Activated T-helper 17 cell treated with anti-CD3 and anti-CD28 coated beads, Interleukin-2, amount 50 U/mL, for 72 hours (primary cell): ENCODE measurements around the gene C1orf174. TPM values are rescaled to one million over a fixed set of nuclear protein-coding genes. Genes with fewer than 3 reads are reported as not detected.

ENCODE experiments used
- ATAC-seq: fragments of 150-1000 bp; cut with Tn5 transposase; replicated peaks from 2 replicates; pipeline ENCODE4 v1.10.0; 2021; ENCODE audit warnings: mild to moderate bottlenecking, moderate library complexity
- H3K27ac Mint-ChIP-seq: one replicate; pipeline ENCODE4 v1.8.0; 2022; ENCODE audit warnings: mixed read lengths
- H3K27me3 Mint-ChIP-seq: one replicate; pipeline ENCODE4 v1.8.0; 2022; ENCODE audit warnings: mixed read lengths
- H3K36me3 Mint-ChIP-seq: one replicate; pipeline ENCODE4 v1.8.0; 2022; ENCODE audit warnings: low read depth, mild to moderate bottlenecking, mixed read lengths
- H3K4me1 Mint-ChIP-seq: one replicate; pipeline ENCODE4 v1.8.0; 2022; ENCODE audit warnings: mixed read lengths
- H3K4me3 Mint-ChIP-seq: one replicate; pipeline ENCODE4 v1.8.0; 2022; ENCODE audit warnings: mild to moderate bottlenecking, mixed read lengths
- H3K9me3 Mint-ChIP-seq: one replicate; pipeline ENCODE4 v1.8.0; 2022; ENCODE audit warnings: mixed read lengths
- total RNA-seq, 2 donors: library from RNA; stranded (reverse); gene quantifications; one replicate each; pipeline ENCODE4 v1.2.3, GENCODE V29; 2022

The C1orf174 gene
- total RNA-seq, 2 donors from 2014 or later, result 25.1 to 33.2 TPM

DNA sequence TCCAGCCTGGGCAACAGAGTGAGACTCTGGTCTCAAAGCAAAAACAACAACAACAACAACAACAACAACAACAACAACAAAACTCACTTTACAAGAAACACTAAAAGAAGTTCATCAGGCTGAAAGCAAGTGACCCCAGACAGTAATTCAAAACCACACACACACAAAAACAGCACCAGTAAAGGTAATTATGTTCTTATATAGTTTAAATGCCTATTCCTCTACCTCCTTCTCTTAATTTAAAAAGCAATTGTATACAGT is 1.7 kb downstream of the C1orf174 start:
- peaks cover 47% of the 10 kb centered on the region for H3K36me3 Mint-ChIP-seq
- peak overlapping the region; percentile 98 for H3K4me3 Mint-ChIP-seq
- no peaks in the 10 kb centered on the region for H3K27me3 Mint-ChIP-seq
- H3K9me3 Mint-ChIP-seq, result peaks cover 4% of the 10 kb centered on the region
- H3K4me1 Mint-ChIP-seq, result peaks cover 27% of the 10 kb centered on the region
- peak overlapping the region; percentile 64 for H3K27ac Mint-ChIP-seq
- no peak for ATAC-seq

DNA sequence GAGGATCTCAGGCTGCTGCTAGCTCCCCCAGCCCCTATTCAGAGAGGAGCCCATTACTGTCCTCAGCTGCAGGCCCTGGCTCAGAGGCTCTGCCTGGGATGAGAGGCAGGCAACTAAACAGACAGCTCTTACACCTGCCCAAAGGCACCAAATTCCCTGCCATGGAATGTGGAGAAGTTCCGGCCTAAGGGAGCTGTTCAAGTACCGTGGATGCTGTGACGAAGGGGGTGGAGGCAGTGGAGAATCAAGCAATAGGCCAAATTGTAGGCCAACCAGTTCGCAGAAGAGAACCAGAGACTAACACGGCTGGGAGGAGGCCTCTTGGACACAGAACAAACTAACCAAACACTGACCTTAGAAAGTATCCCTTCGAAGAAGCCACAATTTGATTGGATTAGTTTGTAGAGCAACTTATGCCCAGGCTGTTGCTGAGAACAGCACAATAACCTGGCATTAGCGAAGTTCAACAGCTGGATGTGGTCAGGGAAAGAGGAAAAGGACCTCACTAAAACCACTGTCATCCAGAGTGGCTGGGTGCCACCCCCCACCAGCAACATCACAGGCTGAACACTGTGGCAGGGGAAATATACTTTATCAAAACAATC is 3.6 kb downstream of the C1orf174 start:
- Mint-ChIP-seq H3K4me1 (peaks cover 24% of the 10 kb centered on the region), H3K9me3 (peaks cover 4% of the 10 kb centered on the region), H3K4me3 (no peak overlapping the region), H3K27me3 (no peaks in the 10 kb centered on the region), H3K27ac (no peak overlapping the region), H3K36me3 (peaks cover 56% of the 10 kb centered on the region)
- ATAC-seq, result no peak

DNA sequence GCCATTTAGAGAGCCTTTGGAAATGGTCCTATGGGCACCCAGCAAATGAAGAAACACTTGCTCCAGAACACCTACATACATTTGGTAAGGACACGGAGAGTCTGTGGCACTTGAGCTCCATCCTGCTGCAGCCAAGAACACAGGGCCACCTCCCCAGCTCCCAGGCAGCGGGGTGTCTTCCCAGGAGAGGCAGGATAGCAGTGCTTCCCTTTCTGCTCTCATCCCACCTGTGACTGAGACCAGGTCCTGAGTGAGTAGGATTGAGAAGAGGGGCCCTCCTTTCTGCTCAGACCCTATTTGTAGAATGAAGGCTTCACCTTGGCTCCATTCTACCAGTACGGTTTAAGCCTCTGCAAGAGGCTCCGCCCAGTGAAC is 4.1 kb downstream of the C1orf174 start:
- Mint-ChIP-seq H3K4me3 (no peak overlapping the region), H3K4me1 (peaks cover 25% of the 10 kb centered on the region), H3K27ac (no peak overlapping the region), H3K27me3 (no peaks in the 10 kb centered on the region), H3K36me3 (peaks cover 59% of the 10 kb centered on the region), H3K9me3 (peaks cover 4% of the 10 kb centered on the region)
- ATAC-seq, result no peak

DNA sequence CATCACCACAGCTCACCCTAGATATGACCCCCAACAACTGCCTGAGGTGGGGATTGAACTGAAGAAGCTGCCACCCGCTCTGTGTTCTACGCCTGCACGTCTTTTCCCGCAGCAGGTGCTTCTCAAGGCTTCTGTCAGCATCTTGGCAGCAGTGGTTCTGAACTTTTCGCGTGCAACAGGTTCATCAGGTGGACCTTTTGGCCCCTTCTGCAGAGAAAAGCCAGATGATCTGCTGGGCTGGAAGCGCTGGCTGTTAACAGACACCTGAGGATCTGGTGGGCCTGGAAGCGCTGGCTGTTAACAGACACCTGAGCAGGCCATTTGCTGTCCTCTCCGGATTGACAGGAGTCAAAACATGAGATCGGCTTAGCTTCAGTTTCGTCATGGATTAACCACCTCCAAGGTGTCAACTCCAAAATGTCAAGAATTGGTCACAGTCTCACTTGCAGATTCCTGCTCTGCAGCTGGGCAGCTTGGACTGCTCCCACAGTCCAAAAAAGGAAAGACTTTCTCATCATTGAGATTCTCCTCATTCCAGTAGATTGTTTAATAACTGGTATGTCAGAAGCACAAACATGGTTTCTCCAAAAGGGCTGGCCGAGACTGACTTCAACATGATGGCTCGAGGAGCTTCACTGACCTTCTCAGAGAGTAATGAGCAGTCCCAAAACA is 4.7 kb downstream of the C1orf174 start:
- peaks cover 65% of the 10 kb centered on the region for H3K36me3 Mint-ChIP-seq
- H3K9me3 Mint-ChIP-seq, result peaks cover 4% of the 10 kb centered on the region
- no peaks in the 10 kb centered on the region for H3K27me3 Mint-ChIP-seq
- peaks cover 30% of the 10 kb centered on the region for H3K4me1 Mint-ChIP-seq
- no peak overlapping the region for H3K4me3 Mint-ChIP-seq
- H3K27ac Mint-ChIP-seq, result no peak overlapping the region
- no peak for ATAC-seq

DNA sequence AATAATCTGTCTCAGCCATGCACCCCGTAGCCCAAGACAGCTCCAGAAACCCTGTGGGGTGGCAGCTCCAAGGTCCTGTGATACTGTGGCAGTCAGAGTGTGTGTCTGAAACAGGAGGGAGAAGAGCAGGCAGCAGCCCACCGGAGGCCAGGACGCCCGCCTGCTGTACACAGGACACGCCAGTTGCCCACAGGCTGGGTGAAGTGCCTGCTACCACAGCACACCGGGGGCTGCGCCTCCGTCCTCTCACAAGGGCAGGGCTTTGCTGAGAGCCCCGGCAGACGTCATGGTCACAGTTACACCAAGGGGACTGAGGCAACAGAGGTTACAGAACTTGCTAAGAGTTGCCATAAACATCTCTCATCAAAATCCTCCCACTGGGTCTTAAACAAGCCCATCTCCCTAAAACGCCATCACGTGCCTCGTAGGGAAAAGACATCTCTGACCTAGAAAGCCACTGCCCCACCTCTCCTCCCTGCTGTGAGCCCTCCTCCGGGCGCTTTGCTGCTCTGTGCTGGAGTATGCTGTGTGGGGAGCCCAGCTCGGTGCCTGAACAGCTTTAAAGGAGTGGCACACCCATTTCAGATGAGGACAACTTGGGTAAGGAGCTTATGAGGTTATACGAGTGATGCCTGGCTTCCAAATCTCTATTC is 5.3 kb downstream of the C1orf174 start:
- Mint-ChIP-seq H3K4me1 (peaks cover 37% of the 10 kb centered on the region), H3K36me3 (peaks cover 71% of the 10 kb centered on the region), H3K9me3 (peaks cover 4% of the 10 kb centered on the region), H3K27me3 (no peaks in the 10 kb centered on the region), H3K4me3 (no peak overlapping the region), H3K27ac (no peak overlapping the region)
- ATAC-seq, result no peak

DNA sequence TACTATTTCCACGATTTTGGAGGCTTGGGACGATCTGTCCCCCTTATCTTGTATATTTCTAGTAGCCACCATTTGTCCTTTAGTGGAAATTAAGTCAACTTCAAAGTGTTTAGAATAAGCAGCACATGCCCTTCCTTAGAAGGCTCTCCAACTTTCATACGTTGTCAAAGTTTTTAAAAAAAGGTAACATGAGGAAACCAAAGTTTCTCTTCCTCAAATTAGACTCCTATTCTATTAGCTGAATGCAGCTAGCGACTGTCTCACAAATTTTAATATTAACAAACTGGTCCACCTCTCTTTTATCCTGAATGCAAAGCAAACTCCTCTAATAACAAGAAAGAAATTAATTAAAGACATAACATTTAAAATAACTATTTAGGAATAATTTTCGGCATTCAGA is 6.9 kb downstream of the C1orf174 start:
- ATAC-seq, result no peak
- H3K27me3 Mint-ChIP-seq, result no peaks in the 10 kb centered on the region

DNA sequence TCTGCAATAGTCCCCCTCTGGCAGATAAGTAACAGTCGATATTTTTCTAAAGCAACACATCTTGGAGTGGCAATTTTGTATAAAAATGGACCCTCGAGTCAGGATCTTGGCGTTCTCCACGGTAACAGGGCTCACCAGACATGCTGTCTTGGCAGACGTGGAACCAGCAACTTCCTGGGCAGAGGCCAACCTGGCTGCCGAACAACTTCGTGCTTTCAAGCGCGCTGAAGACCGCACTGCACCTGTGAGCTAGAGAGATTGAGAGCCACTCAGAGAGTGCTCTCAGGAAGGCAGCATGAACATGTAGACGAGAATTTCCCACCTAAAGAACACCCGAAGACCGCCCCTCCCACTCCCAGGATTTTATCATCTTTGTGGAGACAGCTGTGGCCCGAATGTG is 7.3 kb downstream of the C1orf174 start:
- Mint-ChIP-seq H3K9me3 (peaks cover 4% of the 10 kb centered on the region), H3K27ac (no peak overlapping the region), H3K4me1 (peaks cover 28% of the 10 kb centered on the region), H3K27me3 (no peaks in the 10 kb centered on the region), H3K36me3 (peaks cover 78% of the 10 kb centered on the region), H3K4me3 (no peak overlapping the region)
- no peak for ATAC-seq

More for the DNA sequence above, 6.9 kb downstream of the C1orf174 start:
- peaks cover 29% of the 10 kb centered on the region for H3K4me1 Mint-ChIP-seq
- no peak overlapping the region for H3K27ac Mint-ChIP-seq
- peaks cover 78% of the 10 kb centered on the region for H3K36me3 Mint-ChIP-seq
- no peak overlapping the region for H3K4me3 Mint-ChIP-seq
- peaks cover 4% of the 10 kb centered on the region for H3K9me3 Mint-ChIP-seq

DNA sequence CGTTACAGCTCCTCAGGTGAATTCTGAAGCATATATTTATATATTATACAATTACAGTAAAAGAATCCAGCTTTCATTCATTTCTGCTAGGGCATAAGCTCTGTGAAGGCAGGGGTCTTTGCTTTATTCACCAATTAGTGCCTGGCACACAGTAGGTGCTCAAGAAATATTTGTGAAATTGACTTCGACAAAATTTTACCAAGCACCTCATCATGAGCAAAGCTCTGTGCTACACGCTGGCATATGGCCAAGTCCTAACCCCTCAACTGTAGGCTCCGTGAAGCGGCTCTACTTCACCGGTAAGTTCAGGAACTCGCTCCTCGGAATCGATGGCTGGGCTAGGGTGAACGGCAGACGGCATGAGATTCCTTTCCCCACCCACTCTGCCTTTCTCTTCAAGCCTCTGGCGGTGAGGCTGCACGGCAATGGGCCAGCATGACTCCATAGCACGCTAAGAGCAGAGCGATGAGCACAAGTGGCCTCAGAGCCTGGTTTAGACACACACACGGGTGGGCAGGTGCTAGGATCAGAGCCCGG is 8.7 kb downstream of the C1orf174 start:
- Mint-ChIP-seq H3K4me1 (peaks cover 19% of the 10 kb centered on the region), H3K36me3 (peaks cover 74% of the 10 kb centered on the region), H3K27me3 (no peaks in the 10 kb centered on the region), H3K27ac (no peak overlapping the region), H3K9me3 (no peaks in the 10 kb centered on the region), H3K4me3 (peak overlapping the region; percentile 67)
- ATAC-seq, result no peak

DNA sequence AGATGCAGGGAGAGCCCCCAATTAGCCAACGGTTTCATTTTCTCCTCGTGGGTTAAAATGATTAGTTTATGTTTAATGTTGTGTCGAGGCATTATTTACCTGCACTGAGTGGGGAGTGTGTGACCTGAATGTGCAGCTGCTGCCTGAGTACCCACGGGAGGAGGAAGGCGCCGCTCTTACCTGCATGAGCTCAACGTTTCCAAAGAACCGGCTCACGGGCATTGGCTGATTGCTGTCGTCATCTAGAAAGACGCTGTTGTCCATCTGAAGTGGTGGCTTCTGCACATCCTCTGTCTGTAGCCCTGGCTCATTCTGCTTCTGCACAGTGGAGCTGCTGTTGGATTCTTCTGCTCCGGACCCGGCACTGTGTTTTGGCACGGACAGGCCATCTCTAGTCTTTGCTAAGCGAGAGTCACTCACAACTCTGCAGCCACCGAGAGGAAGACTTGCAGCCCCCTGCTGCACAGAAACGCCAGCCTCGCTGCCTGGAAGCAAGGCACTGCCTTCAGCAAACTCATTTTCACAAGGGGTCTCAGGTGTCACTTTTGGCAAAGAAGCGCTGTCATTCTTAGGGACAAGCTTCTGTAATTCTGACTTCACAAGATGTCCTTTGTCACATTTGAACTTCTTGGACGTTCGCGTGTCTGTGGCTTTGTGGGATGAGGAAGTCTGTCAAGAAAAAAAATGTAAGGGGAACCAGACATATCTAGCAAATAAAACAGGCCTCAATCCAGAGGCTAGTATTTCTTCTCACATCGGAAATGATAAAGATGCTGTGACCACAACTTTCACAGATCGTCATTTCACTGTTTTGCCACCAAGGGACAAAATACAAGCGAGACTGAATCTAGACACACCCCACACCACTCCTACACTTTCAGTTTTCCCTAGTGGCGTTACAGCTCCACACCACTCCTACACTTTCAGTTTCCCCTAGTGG is 9.4 kb downstream of the C1orf174 start:
- Mint-ChIP-seq H3K27ac (peak overlapping the region; percentile 89), H3K27me3 (no peaks in the 10 kb centered on the region), H3K4me1 (peaks cover 17% of the 10 kb centered on the region), H3K9me3 (no peaks in the 10 kb centered on the region), H3K4me3 (peak overlapping the region; percentile 67), H3K36me3 (peaks cover 71% of the 10 kb centered on the region)
- peak; percentile 83 for ATAC-seq

DNA sequence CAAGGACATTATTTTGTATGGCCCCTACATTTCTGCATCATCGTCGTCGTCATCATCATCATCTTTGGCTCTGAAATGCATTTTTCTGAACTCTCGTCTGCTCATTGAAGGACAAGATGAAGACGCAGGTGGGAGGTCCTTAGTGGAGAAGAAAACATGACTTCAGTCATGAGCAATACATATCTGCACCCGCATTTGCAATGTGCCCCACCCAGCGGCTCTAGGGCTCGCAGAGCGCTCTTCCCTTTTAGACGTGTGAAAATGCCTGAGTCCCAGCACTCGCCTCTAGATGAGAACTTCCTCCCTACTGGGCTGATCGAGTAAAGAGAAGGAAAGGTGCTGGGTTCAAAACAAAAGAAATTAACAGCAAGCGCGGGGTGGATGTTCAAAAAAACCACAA is 10.1 kb downstream of the C1orf174 start:
- H3K4me1 Mint-ChIP-seq, result peaks cover 18% of the 10 kb centered on the region
- no peaks in the 10 kb centered on the region for H3K27me3 Mint-ChIP-seq
- no peaks in the 10 kb centered on the region for H3K9me3 Mint-ChIP-seq
- peak overlapping the region; percentile 89 for H3K27ac Mint-ChIP-seq
- peak; percentile 44 for ATAC-seq
- H3K4me3 Mint-ChIP-seq, result peak overlapping the region; percentile 67
- H3K36me3 Mint-ChIP-seq, result peaks cover 71% of the 10 kb centered on the region

DNA sequence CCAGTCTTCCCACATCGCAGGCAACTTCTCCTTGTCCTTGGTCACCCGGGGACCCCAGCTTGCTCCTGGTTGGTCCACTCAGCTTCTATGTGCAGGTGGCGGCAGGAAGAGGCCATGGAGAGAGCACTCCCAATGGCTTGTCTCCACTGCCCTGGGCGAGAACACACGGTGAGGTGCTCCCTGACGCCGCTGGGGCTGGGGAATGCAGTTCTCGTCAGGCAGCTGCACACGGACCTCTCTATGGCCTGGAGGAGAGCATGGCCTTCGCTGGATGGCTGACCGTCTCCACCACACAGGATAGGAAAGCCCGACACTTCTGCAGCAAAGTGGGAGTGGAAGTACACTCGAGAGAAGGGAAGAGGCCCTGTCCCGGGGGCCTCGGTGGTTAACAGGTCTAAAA is 11.8 kb downstream of the C1orf174 start:
- Mint-ChIP-seq H3K27me3 (no peaks in the 10 kb centered on the region), H3K4me3 (no peak overlapping the region), H3K36me3 (peaks cover 81% of the 10 kb centered on the region), H3K27ac (no peak overlapping the region), H3K9me3 (no peaks in the 10 kb centered on the region), H3K4me1 (peaks cover 22% of the 10 kb centered on the region)
- no peak for ATAC-seq

DNA sequence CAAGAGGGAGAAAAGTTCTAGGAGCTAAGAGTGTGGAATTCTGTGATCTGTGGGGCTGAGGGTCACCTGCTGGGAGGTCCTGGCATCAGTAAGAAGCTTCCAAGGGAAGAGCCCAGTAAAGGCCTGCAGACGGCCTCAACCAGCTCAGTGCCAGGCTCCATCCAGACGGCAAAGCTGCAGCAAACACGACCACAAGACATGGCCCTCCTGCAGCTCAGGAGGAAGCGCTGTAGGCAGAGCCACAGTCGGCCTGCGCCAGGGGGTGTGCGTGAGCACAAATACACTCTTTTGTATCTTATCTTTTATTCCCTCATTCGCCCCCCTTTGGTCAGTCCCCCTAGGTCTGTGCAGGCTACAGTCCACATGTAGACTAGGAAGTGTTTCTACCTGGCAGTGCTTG is 13.4 kb downstream of the C1orf174 start:
- no peak overlapping the region for H3K27ac Mint-ChIP-seq
- peaks cover 84% of the 10 kb centered on the region for H3K36me3 Mint-ChIP-seq
- no peaks in the 10 kb centered on the region for H3K9me3 Mint-ChIP-seq
- H3K27me3 Mint-ChIP-seq, result no peaks in the 10 kb centered on the region
- peaks cover 19% of the 10 kb centered on the region for H3K4me1 Mint-ChIP-seq
- H3K4me3 Mint-ChIP-seq, result no peak overlapping the region
- ATAC-seq, result no peak

DNA sequence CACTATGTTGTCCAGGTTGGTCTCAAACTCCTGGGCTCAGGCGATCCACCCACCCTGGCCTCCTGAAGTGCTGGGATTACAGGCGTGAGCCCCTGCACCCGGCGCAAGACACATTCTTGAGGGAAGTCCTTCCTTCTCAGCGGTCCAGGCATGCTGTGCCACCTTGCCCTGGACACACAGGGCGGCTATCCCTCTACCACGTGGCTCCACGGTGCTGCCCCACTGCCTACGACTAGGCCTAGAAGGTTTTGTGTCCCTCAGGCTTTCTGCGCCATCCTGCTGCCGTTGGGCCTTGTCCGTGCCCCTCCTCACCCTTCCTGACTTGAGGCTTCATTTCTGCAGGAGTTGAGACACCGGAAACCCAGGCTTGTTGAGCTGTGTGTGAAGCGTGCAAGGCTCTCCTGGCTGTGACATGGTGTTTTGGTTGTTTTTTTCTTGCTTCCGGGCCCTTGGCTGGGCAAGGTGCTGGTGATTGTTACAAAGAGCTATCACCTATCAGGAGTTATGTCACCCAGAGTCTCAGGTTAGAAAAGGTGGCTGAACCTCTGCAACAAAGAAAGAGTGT is 13.9 kb downstream of the C1orf174 start:
- ATAC-seq, result no peak
- H3K9me3 Mint-ChIP-seq, result no peaks in the 10 kb centered on the region
- no peak overlapping the region for H3K4me3 Mint-ChIP-seq
- H3K36me3 Mint-ChIP-seq, result peaks cover 80% of the 10 kb centered on the region
- no peaks in the 10 kb centered on the region for H3K27me3 Mint-ChIP-seq
- H3K27ac Mint-ChIP-seq, result no peak overlapping the region
- peaks cover 19% of the 10 kb centered on the region for H3K4me1 Mint-ChIP-seq

DNA sequence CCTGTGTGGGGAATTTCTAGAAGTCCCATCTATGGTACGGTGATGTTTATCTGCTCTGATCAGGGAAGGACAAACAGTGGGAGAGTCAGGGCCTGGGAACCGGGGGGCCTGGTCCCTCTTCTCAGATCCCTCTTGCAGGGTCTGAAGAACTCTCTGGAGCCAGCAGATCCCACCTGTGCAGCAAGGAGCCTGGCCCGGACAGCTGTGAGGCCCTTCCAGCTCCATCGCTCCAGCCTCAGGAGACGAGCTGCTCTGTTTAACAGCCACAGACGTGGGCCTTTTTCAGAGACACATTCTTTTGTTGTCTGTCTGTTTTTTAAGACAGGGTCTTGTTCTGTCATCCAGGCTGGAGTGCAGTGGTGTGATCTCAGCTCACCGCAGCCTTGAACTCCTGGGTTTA is 14.5 kb downstream of the C1orf174 start:
- Mint-ChIP-seq H3K36me3 (peaks cover 75% of the 10 kb centered on the region), H3K4me3 (no peak overlapping the region), H3K4me1 (peaks cover 15% of the 10 kb centered on the region), H3K27me3 (no peaks in the 10 kb centered on the region), H3K9me3 (no peaks in the 10 kb centered on the region), H3K27ac (no peak overlapping the region)
- no peak for ATAC-seq
